Neutrophil (primary cell): ENCODE data around the gene CHAF1B.

Source experiments
- H3K27ac ChIP-seq: fragments of 200-600 bp; sonication (generic); 2 replicates; pipeline ENCODE4 v1.5.1; 2016; ENCODE audit warnings: mild to moderate bottlenecking, moderate library complexity
- H3K27me3 ChIP-seq: fragments of 200-600 bp; sonication (generic); 2 replicates; pipeline ENCODE4 v1.6.0; 2016; ENCODE audit warnings: mild to moderate bottlenecking
- H3K36me3 ChIP-seq: fragments of 200-600 bp; sonication (generic); 2 replicates; pipeline ENCODE4 v1.5.1; 2017
- H3K4me1 ChIP-seq, 2 experiments: fragments of 200-600 bp in 1 of 2; sonication (generic) in 1 of 2; 1 replicate in 1 of 2; 2 replicates in 1 of 2; pipeline versions ENCODE4 v1.5.1 to v1.6.1; 2013 to 2016; ENCODE audit warnings: low read depth in 1 of 2, low read length in 1 of 2, mild to moderate bottlenecking in 1 of 2, moderate library complexity in 1 of 2; ENCODE audit not compliant: control insufficient read depth in 1 of 2, insufficient read depth in 1 of 2
- H3K4me3 ChIP-seq, 2 experiments: fragments of 200-600 bp in 1 of 2; sonication (generic) in 1 of 2; 1 replicate in 1 of 2; 2 replicates in 1 of 2; pipeline ENCODE4 v1.5.1; 2013 to 2016; ENCODE audit warnings: low read depth in 1 of 2, low read length in 1 of 2, mild to moderate bottlenecking in 1 of 2, moderate library complexity in 1 of 2
- H3K9me3 ChIP-seq: fragments of 200-600 bp; sonication (generic); 2 replicates; pipeline ENCODE4 v1.5.1; 2016
- TF ChIP-seq, protein P1 (sequence below): fragments of 200-600 bp; sonication (generic); IDR thresholded peaks from 2 replicates; pipeline ENCODE4 v1.5.1; 2016; ENCODE audit warnings: antibody characterized with exemption

CHAF1B gene

DNA sequence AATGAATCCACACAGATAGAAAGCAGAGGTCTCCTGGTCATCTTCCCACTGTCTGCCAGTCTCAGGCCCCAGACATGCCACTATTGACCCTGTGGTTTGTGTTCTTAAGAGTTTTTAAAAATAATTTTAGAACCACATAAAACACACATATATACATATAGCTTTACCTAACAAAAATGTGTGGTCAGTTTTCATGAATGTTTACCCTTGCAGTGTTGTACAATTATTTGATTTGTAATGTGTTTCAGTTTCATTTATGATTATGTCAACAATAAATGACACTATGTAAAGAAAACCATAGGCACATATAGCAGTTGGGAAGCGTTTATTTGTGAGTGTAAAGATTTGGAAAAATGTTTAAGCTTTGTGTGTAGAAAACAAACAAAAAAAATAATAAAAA lies 17.1 kb downstream of the CHAF1B start:
- Histone ChIP-seq H3K4me3 (no peak overlapping the region), H3K4me1 (no peaks in the 10 kb centered on the region), H3K9me3 (no peaks in the 10 kb centered on the region), H3K36me3 (peaks cover 28% of the 10 kb centered on the region), H3K27ac (no peak overlapping the region), H3K27me3 (no peaks in the 10 kb centered on the region)
- TF ChIP-seq, protein P1, sequence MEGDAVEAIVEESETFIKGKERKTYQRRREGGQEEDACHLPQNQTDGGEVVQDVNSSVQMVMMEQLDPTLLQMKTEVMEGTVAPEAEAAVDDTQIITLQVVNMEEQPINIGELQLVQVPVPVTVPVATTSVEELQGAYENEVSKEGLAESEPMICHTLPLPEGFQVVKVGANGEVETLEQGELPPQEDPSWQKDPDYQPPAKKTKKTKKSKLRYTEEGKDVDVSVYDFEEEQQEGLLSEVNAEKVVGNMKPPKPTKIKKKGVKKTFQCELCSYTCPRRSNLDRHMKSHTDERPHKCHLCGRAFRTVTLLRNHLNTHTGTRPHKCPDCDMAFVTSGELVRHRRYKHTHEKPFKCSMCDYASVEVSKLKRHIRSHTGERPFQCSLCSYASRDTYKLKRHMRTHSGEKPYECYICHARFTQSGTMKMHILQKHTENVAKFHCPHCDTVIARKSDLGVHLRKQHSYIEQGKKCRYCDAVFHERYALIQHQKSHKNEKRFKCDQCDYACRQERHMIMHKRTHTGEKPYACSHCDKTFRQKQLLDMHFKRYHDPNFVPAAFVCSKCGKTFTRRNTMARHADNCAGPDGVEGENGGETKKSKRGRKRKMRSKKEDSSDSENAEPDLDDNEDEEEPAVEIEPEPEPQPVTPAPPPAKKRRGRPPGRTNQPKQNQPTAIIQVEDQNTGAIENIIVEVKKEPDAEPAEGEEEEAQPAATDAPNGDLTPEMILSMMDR, result no peak

DNA sequence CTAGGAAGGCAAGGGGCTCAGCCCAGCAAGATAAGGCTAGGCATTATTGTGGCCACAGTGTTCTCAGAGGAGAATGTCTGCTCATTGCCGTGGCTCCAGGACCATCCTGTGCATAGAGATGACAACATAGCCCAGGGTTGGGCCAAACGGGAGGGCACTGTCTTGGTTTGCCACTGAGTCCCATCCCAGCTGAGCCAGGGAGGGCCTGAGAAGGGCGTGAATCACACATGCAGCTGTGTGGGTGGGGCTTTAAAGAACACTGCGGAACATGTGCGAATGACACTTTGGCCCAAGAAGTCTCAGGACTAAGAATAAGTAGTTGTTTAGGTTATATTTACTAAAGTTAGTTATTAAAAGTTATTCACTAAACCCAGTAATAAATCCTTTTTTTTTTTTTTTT lies 18.5 kb downstream of the CHAF1B start:
- Histone ChIP-seq H3K27me3 (no peaks in the 10 kb centered on the region), H3K27ac (no peak overlapping the region), H3K9me3 (no peaks in the 10 kb centered on the region), H3K4me1 (no peaks in the 10 kb centered on the region), H3K36me3 (peaks cover 28% of the 10 kb centered on the region), H3K4me3 (no peak overlapping the region)
- TF ChIP-seq, protein P1, result no peak

DNA sequence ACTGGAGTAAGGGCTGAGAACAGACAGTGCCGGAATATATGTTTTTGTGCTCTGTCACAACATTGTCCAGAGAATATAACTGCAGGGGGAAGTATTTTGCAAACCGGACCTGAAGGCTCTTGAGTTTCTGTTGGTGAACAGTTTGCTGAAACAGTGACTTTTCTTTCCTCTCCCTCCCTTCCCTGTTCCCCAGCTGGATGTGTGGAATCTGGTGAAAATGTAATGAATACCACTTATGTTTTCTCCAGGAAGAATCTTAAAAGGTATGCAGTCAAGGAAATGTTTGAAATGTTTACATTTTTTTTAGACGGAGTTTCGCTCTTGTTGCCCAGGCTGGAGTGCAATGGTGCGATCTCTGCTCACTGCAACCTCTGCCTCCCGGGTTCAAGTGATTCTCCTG lies 23.4 kb downstream of the CHAF1B start:
- H3K4me3 ChIP-seq, result no peak overlapping the region
- no peaks in the 10 kb centered on the region for H3K4me1 ChIP-seq
- peaks cover 28% of the 10 kb centered on the region for H3K36me3 ChIP-seq
- TF ChIP-seq, protein P1, result no peak
- no peaks in the 10 kb centered on the region for H3K9me3 ChIP-seq
- no peak overlapping the region for H3K27ac ChIP-seq
- no peaks in the 10 kb centered on the region for H3K27me3 ChIP-seq

DNA sequence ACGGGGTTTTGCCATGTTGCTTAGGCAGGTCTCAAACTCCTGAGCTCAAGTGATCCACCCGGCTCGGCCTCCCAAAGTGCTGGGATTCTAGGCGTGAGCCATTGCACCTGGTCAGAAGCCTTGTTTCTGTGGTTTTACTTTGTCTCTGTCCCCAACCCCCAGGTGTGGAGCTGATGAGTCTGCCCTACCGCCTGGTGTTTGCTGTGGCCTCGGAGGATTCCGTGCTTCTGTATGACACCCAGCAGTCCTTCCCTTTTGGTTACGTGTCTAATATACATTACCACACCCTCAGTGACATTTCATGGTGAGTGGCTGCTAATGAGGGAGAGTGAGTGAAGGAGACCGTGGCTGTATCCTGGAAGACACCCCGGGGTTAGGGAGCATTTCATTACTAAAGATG lies 26.1 kb downstream of the CHAF1B start:
- Histone ChIP-seq H3K27me3 (no peaks in the 10 kb centered on the region), H3K4me3 (no peak overlapping the region), H3K36me3 (peaks cover 50% of the 10 kb centered on the region), H3K27ac (no peak overlapping the region), H3K9me3 (no peaks in the 10 kb centered on the region), H3K4me1 (no peaks in the 10 kb centered on the region)
- TF ChIP-seq, protein P1, result no peak

DNA sequence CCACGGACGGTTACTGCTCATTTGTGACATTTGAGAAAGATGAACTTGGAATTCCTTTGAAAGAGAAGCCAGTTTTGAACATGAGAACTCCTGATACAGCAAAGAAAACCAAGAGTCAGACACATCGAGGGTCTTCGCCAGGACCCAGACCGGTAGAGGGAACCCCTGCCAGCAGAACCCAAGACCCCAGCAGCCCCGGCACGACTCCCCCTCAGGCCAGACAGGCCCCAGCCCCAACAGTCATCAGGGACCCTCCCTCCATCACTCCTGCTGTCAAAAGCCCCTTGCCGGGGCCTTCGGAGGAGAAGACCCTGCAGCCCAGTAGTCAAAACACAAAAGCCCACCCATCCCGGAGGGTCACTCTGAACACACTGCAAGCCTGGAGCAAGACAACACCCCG lies 27.7 kb downstream of the CHAF1B start:
- no peak overlapping the region for H3K4me3 ChIP-seq
- no peaks in the 10 kb centered on the region for H3K9me3 ChIP-seq
- H3K27ac ChIP-seq, result no peak overlapping the region
- TF ChIP-seq, protein P1, result no peak
- peaks cover 58% of the 10 kb centered on the region for H3K36me3 ChIP-seq
- no peaks in the 10 kb centered on the region for H3K4me1 ChIP-seq
- H3K27me3 ChIP-seq, result no peaks in the 10 kb centered on the region

DNA sequence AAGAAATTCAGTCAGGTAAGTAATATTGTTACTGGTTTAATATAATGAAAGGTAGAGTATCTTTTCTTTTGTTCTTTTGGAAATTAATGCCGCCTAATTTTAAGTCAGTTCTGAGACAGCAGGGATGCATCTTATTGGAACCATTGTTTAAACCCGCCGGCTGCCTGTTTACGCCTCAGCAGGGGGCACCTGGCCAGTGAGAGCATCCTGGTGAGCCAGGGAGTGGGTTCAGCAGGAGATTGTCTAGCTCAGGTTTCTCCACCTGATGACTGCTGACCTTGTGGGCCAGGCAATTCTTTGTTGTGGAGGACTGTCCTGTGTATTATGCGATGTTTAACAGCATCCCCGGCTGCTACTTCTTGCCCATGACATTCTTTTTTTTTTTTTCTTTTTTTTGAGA lies 30.2 kb downstream of the CHAF1B start:
- Histone ChIP-seq H3K36me3 (peaks cover 63% of the 10 kb centered on the region), H3K4me3 (no peak overlapping the region), H3K4me1 (no peaks in the 10 kb centered on the region), H3K27ac (no peak overlapping the region), H3K27me3 (no peaks in the 10 kb centered on the region), H3K9me3 (no peaks in the 10 kb centered on the region)
- TF ChIP-seq, protein P1, result no peak
